GM08714 (cell line): ENCODE data around the gene TMEM171.

Experiments
- H3K4me3 ChIP-seq: fragments of 200-500 bp; sonication (Bioruptor generic); 2 replicates; pipeline ENCODE4 v1.5.1; 2014; ENCODE audit warnings: mild to moderate bottlenecking, low read length, inconsistent platforms
- ZNF274 ChIP-seq: IDR thresholded peaks from 2 replicates; pipeline ENCODE4 v1.6.1; 2012; ENCODE audit warnings: mild to moderate bottlenecking, low read depth, low read length

Gene TMEM171

DNA sequence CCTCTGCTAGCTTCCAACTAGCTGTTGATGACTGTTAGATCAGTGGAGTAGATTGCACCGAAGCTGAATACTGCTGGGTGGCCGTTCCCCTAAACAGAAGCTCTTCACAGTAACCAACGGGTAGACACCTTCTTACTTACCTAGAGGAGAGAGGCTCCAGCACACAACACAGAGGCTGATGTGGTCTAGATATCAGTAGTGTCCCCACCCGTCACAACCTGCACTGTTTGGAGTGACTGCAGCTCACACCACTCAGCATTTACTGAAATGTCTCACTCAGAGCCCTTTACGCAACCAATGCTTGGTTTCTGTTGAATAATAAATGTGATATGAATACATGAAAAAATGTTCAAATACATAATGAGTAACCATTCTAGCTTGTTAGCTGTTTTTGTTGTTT lies 57.9 kb downstream of the TMEM171 start:
- no peak for TF ChIP-seq ZNF274
- no peak overlapping the region for H3K4me3 ChIP-seq

DNA sequence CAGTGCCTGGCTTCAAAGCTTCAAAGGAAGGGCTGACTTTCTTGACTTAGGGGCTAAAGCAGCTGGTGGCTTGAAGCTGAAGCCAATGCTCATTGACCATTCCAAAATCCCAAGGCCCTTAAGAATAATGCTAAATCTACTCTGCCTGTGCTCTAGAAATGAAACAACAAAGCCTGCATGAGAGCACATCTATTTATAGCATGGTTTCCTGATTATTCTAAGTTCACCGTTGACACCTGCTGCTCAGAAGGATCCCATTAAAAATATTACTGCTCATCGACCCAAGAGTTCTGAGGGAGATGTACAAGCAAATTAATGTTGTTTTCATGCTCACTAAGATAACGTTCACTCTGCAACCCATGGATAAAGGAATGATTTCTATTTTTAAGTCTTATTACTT lies 59.4 kb downstream of the TMEM171 start:
- no peak overlapping the region for H3K4me3 ChIP-seq
- TF ChIP-seq ZNF274 = no peak

DNA sequence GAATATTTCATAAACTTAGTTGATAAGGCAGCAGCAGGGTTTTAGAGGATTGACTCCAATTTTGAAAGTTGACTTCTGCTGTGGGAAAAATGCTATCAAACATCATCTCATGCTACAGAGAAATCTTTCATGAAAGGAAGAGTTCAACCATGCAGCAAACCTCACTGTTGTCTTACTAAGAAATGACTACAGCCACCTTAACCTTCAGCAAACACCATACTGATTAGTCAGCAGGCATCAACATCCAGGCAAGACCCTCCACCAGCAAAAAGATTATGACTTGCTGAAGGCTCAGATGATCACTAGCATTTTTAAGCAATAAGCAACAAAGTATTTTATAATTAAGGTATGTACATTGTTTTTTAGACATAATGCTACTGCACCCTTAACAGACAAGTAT lies 60.2 kb downstream of the TMEM171 start:
- H3K4me3 ChIP-seq = no peak overlapping the region
- no peak for TF ChIP-seq ZNF274
